Activated T-cell treated with anti-CD3 and anti-CD28 coated beads, Interleukin-2, amount 50 U/mL, for 24 hours (primary cell): ENCODE data around the gene SLC25A39.

ENCODE experiments used
- DNase-seq: peaks from one replicate; pipeline ENCODE4 v3.0.0-alpha.2; 2020
- H3K27ac Mint-ChIP-seq: 2 replicates; pipeline ENCODE4 v1.8.0; 2020; ENCODE audit warnings: mild to moderate bottlenecking, mixed read lengths
- H3K27me3 Mint-ChIP-seq: 2 replicates; pipeline ENCODE4 v1.8.0; 2020; ENCODE audit warnings: mixed read lengths
- H3K36me3 Mint-ChIP-seq: 2 replicates; pipeline ENCODE4 v1.8.0; 2020; ENCODE audit warnings: low read depth, mixed read lengths
- H3K4me1 Mint-ChIP-seq: 2 replicates; pipeline ENCODE4 v1.8.0; 2020; ENCODE audit warnings: low read depth, mixed read lengths
- H3K4me3 Mint-ChIP-seq: 2 replicates; pipeline ENCODE4 v1.8.0; 2020; ENCODE audit warnings: mild to moderate bottlenecking, moderate library complexity, mixed read lengths
- H3K9me3 Mint-ChIP-seq: 2 replicates; pipeline ENCODE4 v1.8.0; 2020; ENCODE audit warnings: mixed read lengths

SLC25A39 gene

GRCh38 chr17:44359458-44360143, 35.0 kb upstream of the SLC25A39 start:
- H3K4me1 Mint-ChIP-seq, result peaks cover 6% of the 10 kb centered on the region
- DNase-seq, result no peak
- no peak overlapping the region for H3K27ac Mint-ChIP-seq
- peaks cover 22% of the 10 kb centered on the region for H3K27me3 Mint-ChIP-seq
- H3K4me3 Mint-ChIP-seq, result no peak overlapping the region
- H3K9me3 Mint-ChIP-seq, result no peaks in the 10 kb centered on the region
- no peaks in the 10 kb centered on the region for H3K36me3 Mint-ChIP-seq

DNA sequence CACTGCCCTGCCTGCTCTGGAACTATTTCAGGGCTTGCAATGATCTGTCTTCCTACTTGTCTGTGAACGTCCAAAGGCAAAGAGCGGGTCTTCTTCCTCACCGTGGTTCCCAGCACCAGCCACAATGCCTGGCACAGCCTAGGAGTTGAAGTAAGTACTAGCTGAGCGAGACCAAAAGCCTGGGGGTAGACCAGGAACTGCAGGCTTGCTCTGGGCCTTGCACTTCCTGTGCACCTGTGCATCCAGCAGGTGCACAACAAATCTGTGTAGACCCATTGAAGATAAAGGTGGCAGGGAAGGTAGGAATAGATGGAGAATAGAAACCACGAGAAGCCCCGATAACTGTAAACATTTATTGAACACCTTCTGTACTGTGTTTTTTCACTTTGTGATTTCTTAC, 34.4 kb upstream of the SLC25A39 start:
- Mint-ChIP-seq H3K27ac (no peak overlapping the region), H3K36me3 (no peaks in the 10 kb centered on the region), H3K4me1 (peaks cover 6% of the 10 kb centered on the region), H3K27me3 (peaks cover 22% of the 10 kb centered on the region), H3K4me3 (no peak overlapping the region), H3K9me3 (no peaks in the 10 kb centered on the region)
- DNase-seq, result no peak

DNA sequence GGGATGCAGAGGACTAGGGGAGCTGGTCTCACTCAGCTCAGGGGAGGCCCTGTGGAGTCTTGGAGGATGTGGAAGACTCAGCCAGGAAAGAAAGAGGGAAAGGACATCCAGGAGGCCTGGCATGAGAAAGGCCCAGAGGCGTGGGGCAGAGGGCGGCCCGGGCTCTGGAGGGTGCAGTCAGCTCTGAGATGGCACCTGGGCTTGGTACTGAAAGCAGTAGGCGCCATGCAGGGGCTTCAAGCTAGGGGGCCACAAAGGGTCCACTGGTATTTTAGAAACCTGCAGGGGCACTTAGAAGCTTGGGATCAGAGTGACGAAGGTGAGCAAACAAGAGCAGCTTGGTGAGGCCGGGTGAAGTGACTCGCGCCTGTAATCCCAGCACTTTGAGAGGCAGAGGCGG, 33.4 kb upstream of the SLC25A39 start:
- Mint-ChIP-seq H3K4me1 (peaks cover 4% of the 10 kb centered on the region), H3K4me3 (no peak overlapping the region), H3K36me3 (no peaks in the 10 kb centered on the region), H3K9me3 (no peaks in the 10 kb centered on the region), H3K27me3 (peaks cover 20% of the 10 kb centered on the region), H3K27ac (no peak overlapping the region)
- DNase-seq, result no peak

DNA sequence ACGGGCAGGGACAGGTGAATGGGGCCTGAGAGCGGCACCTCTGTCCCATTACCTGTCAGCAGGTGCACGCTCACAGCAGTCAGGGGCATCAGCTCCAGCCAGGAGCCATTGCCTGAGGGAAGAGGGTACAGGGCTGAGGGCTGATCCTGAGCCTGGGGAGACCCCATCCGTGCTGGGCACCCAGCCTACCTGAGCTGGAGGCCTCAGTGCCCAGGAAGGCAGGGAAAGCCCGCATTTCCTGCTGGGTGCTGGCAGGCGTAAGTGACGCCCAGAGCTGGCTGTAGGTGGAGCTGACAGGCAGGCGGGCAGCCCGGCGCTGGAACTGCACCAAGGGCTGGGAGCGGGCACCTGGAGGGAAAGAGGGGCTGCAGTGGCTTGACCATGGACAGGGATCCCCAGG, 31.6 kb upstream of the SLC25A39 start:
- Mint-ChIP-seq H3K36me3 (peaks cover 13% of the 10 kb centered on the region), H3K27me3 (peaks cover 8% of the 10 kb centered on the region), H3K9me3 (no peaks in the 10 kb centered on the region), H3K27ac (no peak overlapping the region), H3K4me1 (peaks cover 4% of the 10 kb centered on the region), H3K4me3 (no peak overlapping the region)
- DNase-seq, result no peak

DNA sequence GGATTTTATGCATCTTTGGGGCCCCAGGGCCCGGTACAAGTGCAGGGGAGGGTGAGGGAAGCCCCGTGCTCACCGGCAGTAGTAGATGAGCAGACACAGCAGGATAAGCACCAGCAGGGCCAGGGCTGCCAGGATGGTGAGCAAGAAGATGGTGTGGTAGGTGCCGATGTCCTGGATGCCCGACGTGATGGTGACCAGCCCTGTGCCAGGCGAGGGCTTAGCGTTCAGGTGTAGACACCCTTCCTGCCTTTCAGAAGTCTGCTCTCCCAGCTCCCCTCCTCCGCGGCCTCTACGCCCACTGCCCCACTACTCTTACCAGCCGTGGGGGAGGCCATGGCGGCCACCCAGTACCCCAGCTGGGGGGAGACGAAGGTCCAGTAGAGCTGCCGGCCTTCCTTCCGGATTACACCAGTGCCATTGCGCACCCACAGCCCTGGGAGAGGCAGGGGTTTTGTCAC, 31.0 kb upstream of the SLC25A39 start:
- H3K36me3 Mint-ChIP-seq, result peaks cover 13% of the 10 kb centered on the region
- peaks cover 4% of the 10 kb centered on the region for H3K4me1 Mint-ChIP-seq
- no peaks in the 10 kb centered on the region for H3K9me3 Mint-ChIP-seq
- no peak overlapping the region for H3K27ac Mint-ChIP-seq
- peaks cover 5% of the 10 kb centered on the region for H3K27me3 Mint-ChIP-seq
- no peak overlapping the region for H3K4me3 Mint-ChIP-seq
- no peak for DNase-seq

- peak overlapping the region; percentile 59 for H3K4me3 Mint-ChIP-seq
- no peak overlapping the region for H3K27ac Mint-ChIP-seq
- peak; percentile 73 for DNase-seq
- peaks cover 5% of the 10 kb centered on the region for H3K27me3 Mint-ChIP-seq
- peaks cover 4% of the 10 kb centered on the region for H3K4me1 Mint-ChIP-seq
- H3K36me3 Mint-ChIP-seq, result peaks cover 13% of the 10 kb centered on the region
- no peaks in the 10 kb centered on the region for H3K9me3 Mint-ChIP-seq
These were observed 30.2 kb upstream of the SLC25A39 start for GRCh38 chr17:44354582-44355561.

DNA sequence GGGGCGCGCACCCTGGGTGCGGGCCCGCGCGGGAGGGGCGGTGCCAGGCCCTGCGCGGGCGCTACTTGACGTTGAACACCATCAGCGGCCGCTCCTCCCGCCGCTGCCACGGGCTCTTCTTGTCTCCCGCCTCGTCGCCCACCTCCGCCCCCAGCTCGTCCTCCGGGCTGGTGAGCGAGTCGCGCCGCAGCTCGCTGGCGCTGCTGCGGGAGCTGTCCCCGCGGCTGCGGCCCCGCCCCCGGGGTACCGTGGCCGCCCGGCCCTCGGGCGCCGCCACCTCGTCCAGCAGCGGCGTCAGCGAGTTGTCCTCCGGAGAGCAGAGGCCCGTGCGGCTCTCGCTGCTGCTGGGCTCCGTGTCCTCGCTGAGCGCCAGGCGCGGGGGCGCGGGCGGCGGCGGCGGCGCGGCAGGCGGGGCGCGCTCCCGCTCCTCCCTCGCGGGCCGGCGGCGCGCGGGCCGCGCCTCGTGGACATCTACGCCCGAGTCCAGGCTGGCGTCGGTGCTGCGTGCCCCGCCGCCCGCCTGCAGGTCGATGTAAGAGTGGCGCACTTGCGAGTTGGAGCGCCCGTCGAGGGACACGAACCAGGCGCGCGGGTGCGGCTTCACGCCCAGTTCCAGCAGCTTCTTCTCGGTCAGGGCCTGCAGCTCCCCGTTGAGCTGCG, 29.2 kb upstream of the SLC25A39 start:
- Mint-ChIP-seq H3K4me1 (peaks cover 4% of the 10 kb centered on the region), H3K27me3 (peaks cover 5% of the 10 kb centered on the region), H3K27ac (no peak overlapping the region), H3K36me3 (peaks cover 13% of the 10 kb centered on the region), H3K9me3 (no peaks in the 10 kb centered on the region), H3K4me3 (peak overlapping the region; percentile 38)
- DNase-seq, result peak; percentile 54

GRCh38 chr17:44352828-44353671, 28.4 kb upstream of the SLC25A39 start:
- peaks cover 11% of the 10 kb centered on the region for H3K4me1 Mint-ChIP-seq
- peak overlapping the region; percentile 30 for H3K4me3 Mint-ChIP-seq
- H3K36me3 Mint-ChIP-seq, result peaks cover 13% of the 10 kb centered on the region
- no peak for DNase-seq
- H3K9me3 Mint-ChIP-seq, result no peaks in the 10 kb centered on the region
- H3K27me3 Mint-ChIP-seq, result peaks cover 5% of the 10 kb centered on the region
- no peak overlapping the region for H3K27ac Mint-ChIP-seq

DNA sequence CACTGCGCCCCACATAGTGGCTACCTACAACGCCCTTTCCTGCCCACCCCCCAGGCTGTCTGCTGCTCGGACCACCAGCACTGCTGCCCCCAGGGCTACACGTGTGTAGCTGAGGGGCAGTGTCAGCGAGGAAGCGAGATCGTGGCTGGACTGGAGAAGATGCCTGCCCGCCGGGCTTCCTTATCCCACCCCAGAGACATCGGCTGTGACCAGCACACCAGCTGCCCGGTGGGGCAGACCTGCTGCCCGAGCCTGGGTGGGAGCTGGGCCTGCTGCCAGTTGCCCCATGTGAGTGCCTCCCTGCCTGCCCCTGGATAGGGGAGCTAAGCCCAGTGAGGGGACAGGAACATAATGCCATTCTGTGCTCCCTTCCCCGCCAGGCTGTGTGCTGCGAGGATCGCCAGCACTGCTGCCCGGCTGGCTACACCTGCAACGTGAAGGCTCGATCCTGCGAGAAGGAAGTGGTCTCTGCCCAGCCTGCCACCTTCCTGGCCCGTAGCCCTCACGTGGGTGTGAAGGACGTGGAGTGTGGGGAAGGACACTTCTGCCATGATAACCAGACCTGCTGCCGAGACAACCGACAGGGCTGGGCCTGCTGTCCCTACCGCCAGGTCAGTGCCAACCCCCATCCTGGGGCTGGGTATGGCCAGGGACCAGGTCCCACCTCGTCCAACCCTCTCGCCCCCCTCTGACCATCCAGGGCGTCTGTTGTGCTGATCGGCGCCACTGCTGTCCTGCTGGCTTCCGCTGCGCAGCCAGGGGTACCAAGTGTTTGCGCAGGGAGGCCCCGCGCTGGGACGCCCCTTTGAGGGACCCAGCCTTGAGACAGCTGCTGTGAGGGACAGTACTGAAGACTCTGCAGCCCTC, 27.6 kb upstream of the SLC25A39 start:
- Mint-ChIP-seq H3K4me3 (no peak overlapping the region), H3K4me1 (peaks cover 11% of the 10 kb centered on the region), H3K27me3 (peaks cover 5% of the 10 kb centered on the region), H3K36me3 (peaks cover 13% of the 10 kb centered on the region), H3K27ac (no peak overlapping the region), H3K9me3 (no peaks in the 10 kb centered on the region)
- no peak for DNase-seq

DNA sequence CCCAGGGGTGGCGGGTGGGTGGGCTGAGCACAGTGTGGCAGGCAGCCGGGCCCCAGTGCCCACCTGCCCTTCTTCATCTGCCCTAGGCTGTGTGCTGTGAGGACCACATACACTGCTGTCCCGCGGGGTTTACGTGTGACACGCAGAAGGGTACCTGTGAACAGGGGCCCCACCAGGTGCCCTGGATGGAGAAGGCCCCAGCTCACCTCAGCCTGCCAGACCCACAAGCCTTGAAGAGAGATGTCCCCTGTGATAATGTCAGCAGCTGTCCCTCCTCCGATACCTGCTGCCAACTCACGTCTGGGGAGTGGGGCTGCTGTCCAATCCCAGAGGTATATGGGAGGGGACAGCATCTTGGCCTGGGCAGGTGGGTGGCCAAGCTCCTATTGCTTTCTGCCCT, 26.8 kb upstream of the SLC25A39 start:
- Mint-ChIP-seq H3K4me3 (no peak overlapping the region), H3K27ac (no peak overlapping the region), H3K36me3 (peaks cover 13% of the 10 kb centered on the region)

DNA sequence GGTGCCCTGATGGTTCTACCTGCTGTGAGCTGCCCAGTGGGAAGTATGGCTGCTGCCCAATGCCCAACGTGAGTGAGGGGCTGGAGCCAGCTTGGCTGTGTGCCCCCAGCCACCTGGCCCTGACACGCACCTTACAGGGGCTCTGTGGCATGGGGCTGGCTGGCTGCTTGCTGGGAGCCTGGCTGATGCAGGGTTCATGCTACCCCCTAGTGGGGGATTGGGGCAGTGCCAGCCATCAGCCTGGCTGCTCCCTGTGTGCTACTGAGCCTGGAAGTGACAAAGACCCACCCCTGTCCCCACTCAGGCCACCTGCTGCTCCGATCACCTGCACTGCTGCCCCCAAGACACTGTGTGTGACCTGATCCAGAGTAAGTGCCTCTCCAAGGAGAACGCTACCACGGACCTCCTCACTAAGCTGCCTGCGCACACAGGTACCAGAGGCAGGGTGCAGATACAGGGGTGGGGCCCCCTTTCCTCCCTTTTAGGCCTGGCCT, 26.2 kb upstream of the SLC25A39 start:
- peaks cover 18% of the 10 kb centered on the region for H3K4me1 Mint-ChIP-seq
- no peak overlapping the region for H3K4me3 Mint-ChIP-seq
- DNase-seq, result peak; percentile 84
- no peak overlapping the region for H3K27ac Mint-ChIP-seq
- peaks cover 5% of the 10 kb centered on the region for H3K27me3 Mint-ChIP-seq
- peaks cover 13% of the 10 kb centered on the region for H3K36me3 Mint-ChIP-seq
- H3K9me3 Mint-ChIP-seq, result no peaks in the 10 kb centered on the region

More for the DNA sequence above, 26.8 kb upstream of the SLC25A39 start:
- Mint-ChIP-seq H3K27me3 (peaks cover 5% of the 10 kb centered on the region), H3K9me3 (no peaks in the 10 kb centered on the region), H3K4me1 (peaks cover 11% of the 10 kb centered on the region)
- DNase-seq, result no peak

DNA sequence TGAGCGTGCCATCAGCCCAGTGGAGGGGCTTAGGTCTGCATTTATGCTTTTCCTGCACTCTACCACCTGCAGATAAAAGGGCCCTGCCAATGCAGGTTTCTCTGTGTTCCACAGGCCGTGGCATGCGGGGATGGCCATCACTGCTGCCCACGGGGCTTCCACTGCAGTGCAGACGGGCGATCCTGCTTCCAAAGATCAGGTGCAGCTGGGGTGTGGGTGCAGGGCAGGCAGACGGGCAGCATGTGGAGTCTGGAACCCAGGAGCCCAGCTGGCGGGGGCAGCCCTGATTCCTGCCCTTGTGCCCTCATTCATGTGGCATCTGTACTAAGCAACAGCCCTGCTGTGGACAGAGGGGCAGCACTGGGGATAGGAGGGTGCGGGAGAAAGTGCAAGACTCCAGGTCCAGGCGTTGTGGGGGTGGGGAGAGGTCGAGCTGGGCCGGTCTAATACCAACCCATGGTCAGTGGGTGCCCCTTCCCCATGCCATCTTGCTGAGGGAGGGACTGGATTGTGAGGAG, 25.0 kb upstream of the SLC25A39 start:
- Mint-ChIP-seq H3K36me3 (peaks cover 17% of the 10 kb centered on the region), H3K9me3 (no peaks in the 10 kb centered on the region), H3K4me3 (no peak overlapping the region), H3K27ac (no peak overlapping the region), H3K4me1 (peaks cover 27% of the 10 kb centered on the region), H3K27me3 (no peaks in the 10 kb centered on the region)
- no peak for DNase-seq

DNA sequence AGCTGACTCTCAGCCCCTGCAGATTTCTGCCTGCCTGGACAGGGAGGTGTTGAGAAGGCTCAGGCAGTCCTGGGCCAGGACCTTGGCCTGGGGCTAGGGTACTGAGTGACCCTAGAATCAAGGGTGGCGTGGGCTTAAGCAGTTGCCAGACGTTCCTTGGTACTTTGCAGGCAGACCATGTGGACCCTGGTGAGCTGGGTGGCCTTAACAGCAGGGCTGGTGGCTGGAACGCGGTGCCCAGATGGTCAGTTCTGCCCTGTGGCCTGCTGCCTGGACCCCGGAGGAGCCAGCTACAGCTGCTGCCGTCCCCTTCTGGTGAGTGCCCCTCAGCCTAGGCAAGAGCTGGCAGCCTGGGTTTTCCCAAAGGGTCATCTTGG, 24.4 kb upstream of the SLC25A39 start:
- H3K9me3 Mint-ChIP-seq, result no peaks in the 10 kb centered on the region
- H3K36me3 Mint-ChIP-seq, result peaks cover 17% of the 10 kb centered on the region
- no peak overlapping the region for H3K27ac Mint-ChIP-seq
- no peak overlapping the region for H3K4me3 Mint-ChIP-seq
- no peaks in the 10 kb centered on the region for H3K27me3 Mint-ChIP-seq
- DNase-seq, result no peak
- peaks cover 27% of the 10 kb centered on the region for H3K4me1 Mint-ChIP-seq
